Measurements from ENCODE around the gene AKT1S1. TPM values are rescaled to one million over a fixed set of nuclear protein-coding genes. Genes with fewer than 3 reads are reported as not detected.

AKT1S1 gene
- total RNA-seq, 1 donor from 2014 or later, result 116 TPM

Small RNA genes lying within 50 kb of the gene (microRNA-seq; reads per million reads assigned to microRNA genes)
- gene MIR4749 (12.0 reads per million, percentile 39 among the genes with 10 or more reads in this experiment), gene MIR4750 (6.3 reads per million, percentile 26 among the genes with 10 or more reads in this experiment), gene MIR6800 (8.2 reads per million, percentile 31 among the genes with 10 or more reads in this experiment)

Other genes with a start within 250 kb of the AKT1S1 start
- gene RRAS, start 237.2 kb downstream of the AKT1S1 start, total RNA-seq, result 94.7 and 104 TPM in 2 replicates
- 105 and 107 TPM in 2 replicates for gene SCAF1, start 235.1 kb downstream of the AKT1S1 start, total RNA-seq
- 63.0 and 68.1 TPM in 2 replicates for gene IRF3, start 211.5 kb downstream of the AKT1S1 start, total RNA-seq
- gene BCL2L12, start 211.4 kb downstream of the AKT1S1 start, total RNA-seq, result 26.6 and 31.5 TPM in 2 replicates
- gene PRMT1, start 200.1 kb downstream of the AKT1S1 start, total RNA-seq, result 215 and 235 TPM in 2 replicates
- gene ADM5, start 187.8 kb downstream of the AKT1S1 start, total RNA-seq, result 0.65 and 1.6 TPM in 2 replicates
- 33.3 and 33.6 TPM in 2 replicates for gene CPT1C, start 186.2 kb downstream of the AKT1S1 start, total RNA-seq
- gene TSKS, start 114.0 kb downstream of the AKT1S1 start, total RNA-seq, result not detected in 2 replicates
- 163 and 168 TPM in 2 replicates for gene AP2A1, start 110.4 kb downstream of the AKT1S1 start, total RNA-seq
- 8.9 and 9.8 TPM in 2 replicates for gene FUZ, start 64.1 kb downstream of the AKT1S1 start, total RNA-seq
- gene MED25, start 59.1 kb downstream of the AKT1S1 start, total RNA-seq, result 61.3 and 72.2 TPM in 2 replicates
- gene PTOV1, start 26.2 kb downstream of the AKT1S1 start, total RNA-seq, result 162 and 172 TPM in 2 replicates
- gene PNKP, start 9.8 kb downstream of the AKT1S1 start, total RNA-seq, result 49.1 and 54.8 TPM in 2 replicates
- 29.1 and 32.2 TPM in 2 replicates for gene TBC1D17, start 347 bp upstream of the AKT1S1 start, total RNA-seq
- 0.27 and 0.50 TPM in 2 replicates for gene IL4I1, start 19.5 kb upstream of the AKT1S1 start, total RNA-seq
- gene ATF5, start 51.9 kb upstream of the AKT1S1 start, total RNA-seq, result 30.8 and 35.5 TPM in 2 replicates
- 42.7 and 49.5 TPM in 2 replicates for gene NUP62, start 52.1 kb upstream of the AKT1S1 start, total RNA-seq
- not detected in 2 replicates for gene SIGLEC11, start 83.8 kb upstream of the AKT1S1 start, total RNA-seq
- gene VRK3, start 148.0 kb upstream of the AKT1S1 start, total RNA-seq, result 32.6 and 33.0 TPM in 2 replicates
- 9.7 and 10.2 TPM in 2 replicates for gene ZNF473, start 148.7 kb upstream of the AKT1S1 start, total RNA-seq